H4 (cell line): ENCODE results near the gene ATCAY. TPM values are rescaled to one million over a fixed set of nuclear protein-coding genes. Genes with fewer than 3 reads are reported as not detected.
"Not testable (repeated sequence)": the region's sequence is repeated elsewhere in the genome, so short reads cannot be mapped to it uniquely, and the experiment has no call there.

ENCODE experiments used
- DNase-seq: peaks from one replicate; pipeline ENCODE4 v3.0.0-alpha.2; 2015; ENCODE audit warnings: low spot score
- total RNA-seq: library from RNA; depleted of rRNA; stranded (reverse); fragments of >200 nt; shearing (Covaris generic); gene quantifications from 2 replicates; pipeline ENCODE4 v1.2.3, GENCODE V29; 2014

The ATCAY gene
- total RNA-seq, 1 experiment from 2014 or later: not detected

GRCh38 chr19:3902317-3902973 is 22.0 kb downstream of the ATCAY start:
- DNase-seq: no peak

DNA sequence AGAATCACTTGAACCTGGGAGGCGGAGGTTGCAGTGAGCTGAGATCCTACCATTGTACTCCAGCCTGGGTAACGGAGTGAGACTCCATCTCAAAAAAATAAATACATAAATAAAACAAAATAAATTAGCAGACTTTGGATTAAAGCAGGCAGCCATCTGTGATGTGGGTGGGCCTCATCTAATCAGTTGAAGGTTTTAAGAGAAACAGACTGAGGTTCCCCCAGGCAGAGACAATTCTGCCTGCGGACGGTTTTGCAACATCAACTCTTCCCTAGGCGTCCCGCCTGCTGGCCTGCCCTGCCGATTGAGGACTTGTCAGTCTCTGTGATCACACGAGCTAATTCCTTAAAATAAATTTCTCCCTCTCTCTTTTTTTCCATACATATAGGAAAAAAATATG is 23.7 kb downstream of the ATCAY start:
- no peak for DNase-seq

DNA sequence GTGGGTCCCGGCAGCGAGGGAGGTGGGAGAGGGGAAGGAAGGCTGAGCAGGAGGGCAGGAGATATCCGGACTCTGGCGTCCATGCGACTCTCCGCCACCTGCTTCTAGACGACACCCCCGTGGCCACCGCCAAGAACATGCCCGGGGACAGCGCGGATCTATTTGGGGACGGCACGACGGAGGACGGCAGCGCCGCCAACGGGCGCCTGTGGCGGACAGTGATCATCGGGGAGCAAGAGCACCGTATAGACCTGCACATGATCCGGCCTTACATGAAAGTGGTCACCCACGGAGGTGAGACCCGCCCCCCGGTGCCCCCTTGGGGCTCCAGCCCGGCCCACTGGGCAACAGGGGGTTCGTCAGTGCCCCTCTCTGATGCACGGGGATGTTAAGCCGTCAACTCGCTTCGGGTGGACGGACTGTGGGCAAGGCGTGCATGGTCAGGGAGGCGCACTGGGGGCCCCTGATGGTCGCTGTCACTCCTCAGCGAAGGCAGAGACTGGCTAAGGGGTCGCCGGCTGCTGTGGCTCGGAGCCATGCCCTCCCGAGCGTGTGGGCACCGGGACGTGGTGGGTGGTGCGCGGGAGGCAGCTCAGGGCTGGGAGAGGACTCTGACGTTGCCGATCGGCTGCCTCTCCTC is 27.3 kb downstream of the ATCAY start:
- no peak for DNase-seq

- no peak for DNase-seq
Observed at GRCh38 chr19:3908266-3909054, 28.0 kb downstream of the ATCAY start.

GRCh38 chr19:3910105-3910504 is 29.6 kb downstream of the ATCAY start:
- DNase-seq: no peak

- no peak for DNase-seq
Observed at GRCh38 chr19:3914199-3914598, 33.7 kb downstream of the ATCAY start.

DNA sequence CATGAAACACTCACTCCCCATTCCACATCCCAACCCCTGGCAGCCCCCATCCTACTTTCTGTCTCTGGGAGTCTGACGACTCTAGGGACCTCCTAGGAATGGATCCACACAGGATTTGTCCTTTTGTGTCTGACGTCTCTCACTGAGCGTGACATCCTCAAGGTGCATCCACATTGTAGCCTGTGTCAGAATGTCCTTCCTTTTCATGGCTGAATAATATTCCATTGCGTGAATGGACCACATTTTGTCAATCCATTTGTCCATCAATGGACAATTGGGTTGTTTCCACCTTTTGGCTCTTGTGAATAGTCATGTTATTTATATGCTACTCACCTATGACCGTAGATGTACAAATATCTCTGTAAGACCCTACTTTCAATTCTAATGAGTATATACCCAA is 35.5 kb downstream of the ATCAY start:
- DNase-seq: no peak

DNA sequence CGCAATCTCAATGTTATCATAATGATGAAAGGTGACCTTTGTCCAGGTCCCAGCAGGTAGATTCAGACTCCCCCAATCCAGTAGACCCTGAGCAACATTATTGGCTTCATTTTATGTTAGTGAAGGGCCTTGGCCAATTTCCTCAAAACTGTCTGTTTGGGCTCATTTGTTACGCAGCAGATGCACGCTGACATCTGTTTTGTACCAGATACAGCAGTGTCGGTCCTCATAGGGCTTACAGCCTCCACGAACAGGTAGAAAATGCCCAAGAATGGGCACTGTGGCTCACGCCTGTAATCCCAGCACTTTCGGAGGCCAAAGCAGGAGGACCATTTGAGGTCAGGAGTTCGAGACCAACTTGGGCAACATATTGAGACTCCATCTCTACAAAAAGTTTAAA is 39.3 kb downstream of the ATCAY start:
- no peak for DNase-seq

- no peak for DNase-seq
Observed at GRCh38 chr19:3923096-3923758, 42.7 kb downstream of the ATCAY start.

DNA sequence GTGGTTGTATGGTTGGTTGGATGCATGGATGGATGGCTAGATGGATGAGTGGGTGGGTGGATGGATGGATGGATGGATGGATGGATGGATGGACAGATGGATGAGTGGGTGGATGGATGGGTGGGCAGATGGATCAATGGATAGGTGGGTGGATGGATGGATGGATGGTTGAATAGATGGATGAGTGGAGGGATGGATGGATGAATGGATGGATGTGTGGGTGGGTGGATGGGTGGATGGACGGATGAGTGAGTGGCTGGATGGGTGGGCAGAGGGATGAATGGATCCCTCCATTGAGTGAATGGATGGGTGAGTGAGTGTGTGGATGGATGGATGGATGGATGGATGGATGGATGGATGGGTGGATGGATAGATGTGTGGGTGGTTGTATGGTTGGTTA is 43.4 kb downstream of the ATCAY start:
- DNase-seq: no peak

DNA sequence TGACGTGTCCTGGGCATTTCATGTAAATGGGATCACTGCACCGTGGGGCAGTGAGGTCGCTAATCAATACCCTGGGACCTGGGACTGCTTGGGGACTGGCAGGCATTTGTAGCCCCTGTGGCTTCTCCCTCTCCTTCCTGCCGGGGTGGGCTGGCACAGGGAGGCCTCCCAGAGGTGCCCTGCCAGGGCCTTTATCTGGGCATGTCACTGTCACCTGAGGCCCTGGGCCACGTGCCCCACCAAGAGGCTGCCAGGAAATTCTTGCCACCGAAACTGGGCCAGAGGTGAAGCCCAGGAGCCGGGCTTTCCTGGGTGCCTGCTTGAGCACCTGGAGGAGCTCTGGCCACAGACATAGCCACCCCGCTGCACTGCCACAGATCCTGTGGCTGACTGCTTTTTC is 50.6 kb downstream of the ATCAY start:
- no peak for DNase-seq

DNA sequence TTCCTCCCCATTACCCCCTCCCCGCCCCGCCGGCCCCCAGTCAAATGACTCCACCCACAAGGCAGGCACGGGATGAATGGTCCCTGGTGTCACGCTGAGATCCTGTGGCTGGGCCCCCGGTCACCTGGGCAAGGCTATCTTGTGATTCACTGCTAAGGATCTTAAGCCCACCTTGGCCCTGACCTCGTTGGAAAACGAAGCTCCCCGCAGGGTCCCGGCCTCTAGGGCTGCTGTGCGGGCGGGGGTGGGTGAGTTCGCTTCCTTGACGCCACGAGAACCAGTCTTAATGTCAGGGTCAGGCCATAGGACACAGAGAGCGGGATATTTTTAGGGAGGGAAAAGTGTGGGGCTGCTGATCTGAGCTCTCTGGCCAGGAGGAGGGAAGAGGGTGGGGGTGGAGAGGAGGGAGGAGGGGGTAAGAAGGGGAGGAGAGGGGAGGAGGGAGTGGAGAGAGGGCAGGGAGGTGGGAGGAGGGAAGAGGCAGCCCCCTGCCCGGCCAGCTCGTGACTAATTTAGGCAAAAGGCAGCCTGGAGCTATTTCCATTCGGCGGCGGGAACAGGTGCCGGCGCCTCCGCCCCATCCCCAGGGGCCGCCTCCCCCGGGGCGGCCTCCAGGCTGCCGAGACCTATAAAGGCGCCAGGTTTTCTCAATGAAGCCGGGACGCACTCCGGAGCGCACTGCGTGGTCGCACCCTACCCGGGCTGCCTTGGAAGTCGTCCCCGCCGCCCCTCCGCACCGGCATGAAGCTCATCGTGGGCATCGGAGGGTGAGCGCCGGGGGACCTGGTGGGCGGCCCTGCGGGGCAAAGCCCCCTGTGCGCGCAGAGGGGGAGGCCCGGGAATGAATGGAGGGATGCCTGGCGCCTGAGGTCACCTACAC is 52.7 kb downstream of the ATCAY start, which contains the start of gene NMRK2:
Gene NMRK2, plus strand, starts transcription at position 139 of the 880 bp plus-strand sequence. Its CDS starts 603 bp downstream, at position 742.
- no peak for DNase-seq

DNA sequence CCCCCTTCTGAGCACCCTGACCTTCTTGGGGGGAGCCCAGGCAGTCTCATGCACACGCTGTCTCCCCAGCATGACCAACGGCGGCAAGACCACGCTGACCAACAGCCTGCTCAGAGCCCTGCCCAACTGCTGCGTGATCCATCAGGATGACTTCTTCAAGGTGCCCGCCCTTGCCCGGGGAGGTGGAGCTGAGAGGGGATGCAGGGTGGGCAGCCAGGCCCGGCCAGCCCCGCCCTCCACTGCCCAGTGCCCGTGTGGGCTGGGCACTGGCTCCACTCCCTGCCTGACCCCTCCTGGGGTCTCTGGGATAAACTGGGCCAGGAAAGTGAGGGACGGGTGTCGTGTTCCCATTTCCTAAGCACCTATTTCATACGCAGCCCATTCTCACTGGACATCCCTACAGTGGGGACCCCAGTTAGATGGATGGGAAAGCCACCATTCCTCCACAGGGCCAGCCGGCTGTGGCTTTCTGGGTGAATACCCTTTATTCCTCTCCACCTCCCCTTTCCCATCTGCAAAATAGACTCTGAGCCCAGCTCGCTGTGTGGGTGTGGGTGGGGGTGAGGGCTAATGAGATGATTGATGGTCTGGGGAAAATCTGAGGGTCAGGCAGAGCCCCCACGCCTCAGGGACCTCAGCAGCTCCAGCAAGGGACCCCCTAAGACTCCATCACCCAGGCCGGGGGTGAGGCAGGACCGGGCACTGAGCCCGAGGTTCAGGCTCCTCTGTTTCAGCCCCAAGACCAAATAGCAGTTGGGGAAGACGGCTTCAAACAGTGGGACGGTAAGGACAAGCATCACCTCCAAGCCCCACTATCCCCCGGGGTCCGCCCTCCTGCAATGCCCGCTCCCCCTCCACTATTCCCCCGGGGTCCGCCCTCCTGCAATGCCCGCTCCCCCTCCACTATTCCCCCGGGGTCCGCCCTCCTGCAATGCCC is 56.3 kb downstream of the ATCAY start:
- DNase-seq: no peak

DNA sequence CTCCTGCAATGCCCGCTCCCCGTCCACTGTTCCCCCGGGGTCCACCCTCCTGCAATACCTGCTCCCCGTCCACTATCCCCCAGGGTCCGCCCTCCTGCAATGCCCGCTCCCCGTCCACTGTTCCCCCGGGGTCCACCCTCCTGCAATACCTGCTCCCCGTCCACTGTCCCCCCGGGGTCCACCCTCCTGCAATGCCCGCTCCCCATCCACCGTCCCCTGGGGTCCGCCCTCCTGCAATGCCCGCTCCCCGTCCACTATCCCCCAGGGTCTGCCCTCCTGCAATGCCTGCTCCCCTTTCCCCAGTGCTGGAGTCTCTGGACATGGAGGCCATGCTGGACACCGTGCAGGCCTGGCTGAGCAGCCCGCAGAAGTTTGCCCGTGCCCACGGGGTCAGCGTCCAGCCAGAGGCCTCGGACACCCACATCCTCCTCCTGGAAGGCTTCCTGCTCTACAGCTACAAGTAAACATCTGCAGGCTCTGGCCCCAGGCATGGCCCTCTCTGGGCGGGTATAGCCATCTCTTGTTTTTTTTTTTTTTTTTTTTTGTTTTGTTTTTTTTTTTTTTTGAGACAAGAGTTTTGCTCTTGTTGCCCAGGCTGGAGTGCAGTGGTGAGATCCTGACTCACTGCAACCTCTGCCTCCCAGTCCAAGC is 57.9 kb downstream of the ATCAY start:
- DNase-seq: not testable (repeated sequence)

- no peak for DNase-seq
Observed at GRCh38 chr19:3942790-3943409, 62.4 kb downstream of the ATCAY start.

DNA sequence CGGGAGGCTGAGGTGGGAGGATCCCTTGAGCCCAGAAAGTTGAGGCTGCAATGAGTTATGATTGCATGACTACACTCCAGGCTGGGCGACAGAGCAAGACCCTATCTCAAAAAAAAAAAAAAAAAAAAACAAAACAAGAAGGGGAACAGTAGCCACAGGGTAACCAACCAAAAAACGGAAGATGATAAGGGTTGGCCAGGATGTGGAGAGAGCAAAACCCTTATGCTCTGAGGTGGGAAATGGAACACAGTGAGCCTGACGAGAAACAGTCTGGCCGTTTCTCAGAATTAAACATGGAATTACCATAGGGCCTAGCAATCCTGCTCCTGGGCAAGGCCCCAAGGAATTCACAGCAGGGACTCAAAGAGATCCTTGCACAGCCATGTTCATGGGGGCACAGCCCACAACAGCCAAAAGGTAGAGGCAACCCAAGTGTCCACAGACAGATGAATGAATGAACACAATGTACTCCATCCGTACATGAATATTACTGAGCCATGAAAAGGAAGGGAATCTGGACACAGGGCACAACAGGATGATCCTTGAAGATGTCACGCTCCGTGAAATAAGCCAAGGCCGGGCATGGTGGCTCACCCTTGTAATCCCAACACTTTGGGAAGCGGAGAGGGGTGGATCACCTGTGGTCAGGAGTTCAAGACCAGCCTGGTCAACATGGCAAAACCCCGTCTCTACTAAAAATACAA is 63.7 kb downstream of the ATCAY start:
- no peak for DNase-seq

GRCh38 chr19:3945838-3946237 is 65.4 kb downstream of the ATCAY start:
- no peak for DNase-seq

DNA sequence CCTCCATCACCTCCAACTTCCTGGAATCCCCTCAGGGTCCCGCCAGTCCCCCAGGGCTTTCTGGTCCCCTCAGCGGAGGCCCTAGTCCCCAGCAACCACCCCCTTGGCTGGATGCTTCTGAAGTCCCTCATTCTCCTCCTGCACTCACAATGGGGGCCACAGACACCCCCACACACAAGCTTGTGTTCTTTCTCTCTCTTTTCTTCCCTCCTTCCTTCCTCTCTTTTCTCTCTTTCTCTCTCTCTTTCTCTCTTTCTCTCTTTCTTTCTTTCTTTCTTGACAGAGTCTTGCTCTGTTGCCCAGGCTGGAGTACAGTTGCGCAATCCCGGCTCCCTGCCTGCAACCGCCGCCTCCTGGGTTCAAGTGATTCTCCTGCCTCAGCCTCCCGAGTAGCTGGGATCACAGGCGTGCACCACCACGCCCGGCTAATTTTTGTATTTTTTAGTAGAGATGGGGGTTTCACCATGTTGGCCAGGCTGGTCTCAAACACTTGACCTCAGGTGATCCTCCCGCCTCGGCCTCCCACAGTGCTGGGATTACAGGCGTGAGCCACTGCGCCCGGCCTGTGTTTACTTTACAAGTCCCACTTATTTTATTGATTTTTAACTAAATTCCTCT is 66.9 kb downstream of the ATCAY start:
- DNase-seq: not testable (repeated sequence)
